Brain microvascular endothelial cell (primary cell): Measurements from ENCODE around the gene MATK.

Experiments used
- DNase-seq: peaks from one replicate; pipeline ENCODE4 v3.0.0-alpha.2; 2020
- H3K27ac ChIP-seq: fragments of 250-450 bp; sonication (Bioruptor Pico); 2 replicates; pipeline ENCODE4 v1.5.1; 2020; ENCODE audit warnings: mild to moderate bottlenecking, moderate library complexity
- H3K27me3 ChIP-seq: fragments of 250-450 bp; sonication (Bioruptor Pico); replicated peaks from 2 replicates; pipeline ENCODE4 v1.5.1; 2020; ENCODE audit warnings: mild to moderate bottlenecking
- H3K36me3 ChIP-seq: fragments of 250-450 bp; sonication (Bioruptor Pico); replicated peaks from 2 replicates; pipeline ENCODE4 v1.5.1; 2020; ENCODE audit warnings: mild to moderate bottlenecking
- H3K4me3 ChIP-seq: 2 replicates; pipeline ENCODE4 v1.5.1; 2011; ENCODE audit warnings: low read depth, mild to moderate bottlenecking, control low read depth, low read length, moderate library complexity
- CTCF ChIP-seq: IDR thresholded peaks from 2 replicates; pipeline ENCODE4 v1.5.1; 2011; ENCODE audit warnings: low read depth, mild to moderate bottlenecking, moderate library complexity, low read length, control low read depth, inconsistent platforms; ENCODE audit errors: missing control alignments
- in situ Hi-C: cut with HindIII; loops from 2 replicates; pipeline ENCODE4 v1.10.0; 2017; ENCODE audit warnings: low sequenced_read_pairs, low pct_ligation_motif_present

The MATK gene

GRCh38 chr19:3730457-3730958 lies 55.7 kb downstream of the MATK start:
- H3K4me3 ChIP-seq = no peak overlapping the region
- H3K27me3 ChIP-seq = no peaks in the 10 kb centered on the region
- no peak for DNase-seq
- no peaks in the 10 kb centered on the region for H3K36me3 ChIP-seq
- H3K27ac ChIP-seq = no peak overlapping the region
- in situ Hi-C loops = no loop called here
- no peak for TF ChIP-seq CTCF
